HEK293T (cell line): ENCODE data around the gene EML6.

Source experiments
- BHLHE40 ChIP-seq: fragments of 450-650 bp; IDR thresholded peaks from 2 replicates; pipeline ENCODE4 v1.6.1; 2016; ENCODE audit warnings: mild to moderate bottlenecking, moderate library complexity, borderline replicate concordance
- SP1 ChIP-seq: fragments of 450-650 bp; IDR thresholded peaks from 2 replicates; pipeline ENCODE4 v1.6.1; 2017
- TARDBP ChIP-seq: fragments of 450-650 bp; IDR thresholded peaks from 2 replicates; pipeline ENCODE4 v1.6.1; 2016

DNA sequence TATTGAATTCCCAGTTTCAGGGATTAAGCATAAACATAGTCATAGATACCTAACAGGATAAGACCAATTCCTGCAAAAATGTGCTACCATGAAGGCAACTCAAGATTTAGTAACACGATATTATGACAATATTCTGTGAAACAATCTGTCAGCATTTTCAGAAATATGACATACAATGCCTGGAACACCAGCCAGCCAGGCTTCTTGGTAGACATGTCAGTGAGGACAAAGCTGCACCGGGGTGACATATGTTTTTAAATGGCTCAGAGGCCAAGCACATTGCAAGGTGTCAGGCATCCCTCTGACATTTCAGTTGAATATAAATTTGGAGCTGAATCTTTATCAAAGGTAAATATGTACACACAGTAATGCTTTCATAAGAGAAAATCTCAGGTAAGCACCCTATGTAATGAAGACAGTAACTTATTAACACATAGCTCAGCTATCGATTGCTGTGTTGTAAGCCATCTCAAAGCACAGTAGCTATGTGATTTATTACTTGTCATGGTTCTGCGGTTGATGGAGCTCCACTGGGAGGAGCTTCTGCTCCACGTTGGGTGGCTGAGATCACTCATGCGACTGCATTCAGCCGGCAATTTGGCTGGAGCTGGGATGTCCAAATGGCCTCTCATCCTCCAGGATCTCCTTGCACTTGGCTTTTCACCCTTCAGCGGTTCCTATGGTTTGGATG is 31.9 kb upstream of the EML6 start:
- TF ChIP-seq SP1 (no peak), TARDBP (no peak), BHLHE40 (no peak)
